Esophagus muscularis mucosa (tissue), 4 donors: ENCODE results near the gene OR12D1. TPM values are rescaled to one million over a fixed set of nuclear protein-coding genes. Genes with fewer than 3 reads are reported as not detected.

Experiments
- DNase-seq: peaks from one replicate; pipeline ENCODE4 v3.0.0-alpha.2; 2017; ENCODE audit errors: extremely low spot score
- H3K27ac ChIP-seq, 4 donors: fragments of 200-600 bp; sonication (generic); replicated peaks in 1 of 4; 1 replicate in 3 of 4; 2 replicates in 1 of 4; pipeline ENCODE4 v1.5.1; 2016 to 2019; ENCODE audit warnings: mild to moderate bottlenecking in 1 of 4
- H3K27me3 ChIP-seq, 4 donors: fragments of 200-600 bp; sonication (generic); one replicate each; pipeline versions ENCODE4 v1.5.1 to v1.6.0; 2016 to 2019
- H3K36me3 ChIP-seq, 4 donors: fragments of 200-600 bp; sonication (generic); one replicate each; pipeline ENCODE4 v1.5.1; 2016 to 2019
- H3K4me1 ChIP-seq, 4 donors: fragments of 200-600 bp; sonication (generic); one replicate each; pipeline ENCODE4 v1.5.1; 2016 to 2019
- H3K4me3 ChIP-seq, 4 donors: fragments of 200-600 bp; sonication (generic); 1 replicate in 2 of 4; 2 replicates in 2 of 4; pipeline ENCODE4 v1.5.1; 2016 to 2019; ENCODE audit warnings: mild to moderate bottlenecking in 4 of 4, moderate library complexity in 1 of 4
- H3K9me3 ChIP-seq, 4 donors: fragments of 200-600 bp; sonication (generic); 1 replicate in 3 of 4; 2 replicates in 1 of 4; pipeline ENCODE4 v1.5.1; 2016 to 2019
- CTCF ChIP-seq, 3 experiments: fragments of 200-600 bp in 2 of 3; fragments of 450-650 bp in 1 of 3; sonication (generic) in 2 of 3; IDR thresholded peaks; one replicate each; pipeline ENCODE4 v1.5.1; 2017 to 2019; ENCODE audit warnings: antibody characterized with exemption in 3 of 3, mild to moderate bottlenecking in 2 of 3, moderate library complexity in 1 of 3
- EP300 ChIP-seq: sonication (generic); formaldehyde crosslinking; IDR thresholded peaks from one replicate; pipeline ENCODE4 v1.6.1; 2017; ENCODE audit warnings: antibody characterized with exemption
- POLR2A ChIP-seq: fragments of 450-650 bp; IDR thresholded peaks from one replicate; pipeline ENCODE4 v1.6.1; 2017; ENCODE audit warnings: antibody characterized with exemption, moderate library complexity, mild to moderate bottlenecking, low read depth
- POLR2AphosphoS5 ChIP-seq, 2 donors: sonication (generic); formaldehyde crosslinking; IDR thresholded peaks; one replicate each; pipeline ENCODE4 v1.6.1; 2017; ENCODE audit warnings: antibody characterized with exemption in 2 of 2
- WGBS: methylation state at CpG from one replicate; pipeline ENCODE4 v1.1.5; 2018; 5-methylcytosine and 5-hydroxymethylcytosine counted together
- intact Hi-C: fragments of 100-400 bp; cut with DNase I; formaldehyde crosslinking; loops from one replicate; pipeline ENCODE4 v1.15.1; 2023
- total RNA-seq, 4 donors: library from RNA; depleted of rRNA; stranded (reverse); fragments of >200 nt; gene quantifications; one replicate each; pipeline versions ENCODE4 v1.1.0 to v1.2.1, GENCODE V29; 2016

OR12D1 gene
- not detected for total RNA-seq

GRCh38 chr6:29414588-29414987 is at the start of gene OR12D1:
Gene OR12D1, plus strand, starts transcription at chr6:29414928.
- Histone ChIP-seq H3K27ac (no peak within 1 kb of the TSS), H3K27me3 (no peaks in the 10 kb centered on the region), H3K4me3 (no peak within 1 kb of the TSS), H3K4me1 (no peaks in the 10 kb centered on the region), H3K9me3 (peaks cover 0 to 10% (median 0%) of the 10 kb centered on the region in 4 donors), H3K36me3 (no peaks in the 10 kb centered on the region)
- intact Hi-C loops = no loop called here
- no peak for DNase-seq
- TF ChIP-seq CTCF (IDR thresholded peaks at IDR 0.05) (no peak), EP300 (no peak), POLR2A (no peak), POLR2AphosphoS5 (IDR thresholded peaks at IDR 0.05) (no peak)

GRCh38 chr6:29368765-29369164 is 46.0 kb upstream of the OR12D1 start, which contains the start of gene OR5V1:
Gene OR5V1, minus strand, starts transcription at chr6:29368865. Its CDS starts 12,670 bp downstream, at chr6:29356195.
- Histone ChIP-seq H3K36me3 (no peaks in the 10 kb centered on the region), H3K27me3 (no peaks in the 10 kb centered on the region), H3K4me3 (no peak within 1 kb of the TSS), H3K27ac (no peak within 1 kb of the TSS), H3K4me1 (no peaks in the 10 kb centered on the region), H3K9me3 (no peaks in the 10 kb centered on the region)
- DNase-seq = no peak
- intact Hi-C loops = no loop called here
- no peak for TF ChIP-seq POLR2AphosphoS5 (IDR thresholded peaks at IDR 0.05)
- TF ChIP-seq EP300 = no peak
- TF ChIP-seq POLR2A = no peak
- no peak for TF ChIP-seq CTCF (IDR thresholded peaks at IDR 0.05)
- WGBS = 72% methylated on average over 3 of the region's 3 CpGs

GRCh38 chr6:29375191-29375590 is 39.5 kb upstream of the OR12D1 start, which contains the start of gene OR12D3:
Gene OR12D3, minus strand, starts transcription at chr6:29375291. Its CDS starts 4 bp downstream, at chr6:29375287.
- intact Hi-C loops = no loop called here
- Histone ChIP-seq H3K4me1 (no peaks in the 10 kb centered on the region), H3K27ac (no peak within 1 kb of the TSS), H3K4me3 (no peak within 1 kb of the TSS), H3K9me3 (no peaks in the 10 kb centered on the region), H3K27me3 (peaks cover 0 to 4% (median 0%) of the 10 kb centered on the region in 4 donors), H3K36me3 (no peaks in the 10 kb centered on the region)
- WGBS = 78% methylated on average over 1 of the region's 1 CpG
- no peak for DNase-seq
- no peak for TF ChIP-seq CTCF (IDR thresholded peaks at IDR 0.05)
- no peak for TF ChIP-seq EP300
- TF ChIP-seq POLR2AphosphoS5 (IDR thresholded peaks at IDR 0.05) = no peak
- TF ChIP-seq POLR2A = no peak

GRCh38 chr6:29376003-29376402 is 38.7 kb upstream of the OR12D1 start:
- Histone ChIP-seq H3K4me3 (no peak overlapping the region), H3K27me3 (peaks cover 0 to 4% (median 0%) of the 10 kb centered on the region in 4 donors), H3K27ac (no peak overlapping the region), H3K4me1 (no peaks in the 10 kb centered on the region), H3K9me3 (no peaks in the 10 kb centered on the region), H3K36me3 (no peaks in the 10 kb centered on the region)
- no peak for TF ChIP-seq POLR2A
- TF ChIP-seq POLR2AphosphoS5 (IDR thresholded peaks at IDR 0.05) = no peak
- TF ChIP-seq CTCF (IDR thresholded peaks at IDR 0.05) = no peak
- no peak for DNase-seq
- intact Hi-C loops = no loop called here

- peaks cover 0 to 9% (median 0%) of the 10 kb centered on the region in 4 donors for H3K27me3 ChIP-seq
- no peaks in the 10 kb centered on the region for H3K36me3 ChIP-seq
- H3K27ac ChIP-seq = no peak overlapping the region
- no peak for DNase-seq
- no peaks in the 10 kb centered on the region for H3K4me1 ChIP-seq
- TF ChIP-seq POLR2AphosphoS5 (IDR thresholded peaks at IDR 0.05) = no peak
- TF ChIP-seq EP300 = no peak
- TF ChIP-seq CTCF (IDR thresholded peaks at IDR 0.05) = no peak
- TF ChIP-seq POLR2A = no peak
- intact Hi-C loops = no loop called here
- no peak overlapping the region for H3K4me3 ChIP-seq
- WGBS = 39% methylated on average over 4 of the region's 4 CpGs
- H3K9me3 ChIP-seq = no peaks in the 10 kb centered on the region
These were observed 26.2 kb upstream of the OR12D1 start for GRCh38 chr6:29388533-29388932.
